Neural progenitor cell (in vitro differentiated cells): ENCODE measurements around the gene NOX5.

ENCODE experiments used
- EZH2 ChIP-seq: fragments of 200-600 bp; sonication (generic); IDR thresholded peaks from 2 replicates; pipeline ENCODE4 v1.6.1; 2017; ENCODE audit warnings: antibody characterized with exemption, mild to moderate bottlenecking, moderate library complexity
- TF ChIP-seq, protein P1 (sequence below): fragments of 200-600 bp; sonication (generic); IDR thresholded peaks from 2 replicates; pipeline ENCODE4 v1.5.1; 2017; ENCODE audit warnings: antibody characterized with exemption, mild to moderate bottlenecking

DNA sequence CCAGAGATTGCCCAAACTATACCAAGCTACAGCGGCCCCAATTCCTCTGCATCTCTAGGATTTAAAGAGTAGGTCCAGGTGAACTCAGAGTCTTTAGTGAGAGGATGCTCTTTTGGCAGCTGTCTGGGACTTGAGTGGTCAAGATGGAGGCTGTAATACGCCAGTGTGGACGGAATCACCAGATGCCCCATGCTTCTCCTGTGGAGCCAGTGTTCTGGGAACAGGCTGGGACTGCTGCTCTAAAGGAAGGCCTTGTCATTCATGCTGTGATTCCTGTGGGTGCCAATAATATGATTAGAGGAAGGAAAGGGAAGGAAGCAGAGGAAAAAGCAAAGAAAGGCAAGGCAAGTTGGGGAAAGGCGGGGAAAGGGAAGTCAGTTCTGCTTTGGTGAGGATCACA lies 17.4 kb upstream of the NOX5 start:
- TF ChIP-seq, protein P1, sequence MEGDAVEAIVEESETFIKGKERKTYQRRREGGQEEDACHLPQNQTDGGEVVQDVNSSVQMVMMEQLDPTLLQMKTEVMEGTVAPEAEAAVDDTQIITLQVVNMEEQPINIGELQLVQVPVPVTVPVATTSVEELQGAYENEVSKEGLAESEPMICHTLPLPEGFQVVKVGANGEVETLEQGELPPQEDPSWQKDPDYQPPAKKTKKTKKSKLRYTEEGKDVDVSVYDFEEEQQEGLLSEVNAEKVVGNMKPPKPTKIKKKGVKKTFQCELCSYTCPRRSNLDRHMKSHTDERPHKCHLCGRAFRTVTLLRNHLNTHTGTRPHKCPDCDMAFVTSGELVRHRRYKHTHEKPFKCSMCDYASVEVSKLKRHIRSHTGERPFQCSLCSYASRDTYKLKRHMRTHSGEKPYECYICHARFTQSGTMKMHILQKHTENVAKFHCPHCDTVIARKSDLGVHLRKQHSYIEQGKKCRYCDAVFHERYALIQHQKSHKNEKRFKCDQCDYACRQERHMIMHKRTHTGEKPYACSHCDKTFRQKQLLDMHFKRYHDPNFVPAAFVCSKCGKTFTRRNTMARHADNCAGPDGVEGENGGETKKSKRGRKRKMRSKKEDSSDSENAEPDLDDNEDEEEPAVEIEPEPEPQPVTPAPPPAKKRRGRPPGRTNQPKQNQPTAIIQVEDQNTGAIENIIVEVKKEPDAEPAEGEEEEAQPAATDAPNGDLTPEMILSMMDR: no peak
- no peak for TF ChIP-seq EZH2
